ENCODE data around the gene TTC22.

The TTC22 gene

DNA sequence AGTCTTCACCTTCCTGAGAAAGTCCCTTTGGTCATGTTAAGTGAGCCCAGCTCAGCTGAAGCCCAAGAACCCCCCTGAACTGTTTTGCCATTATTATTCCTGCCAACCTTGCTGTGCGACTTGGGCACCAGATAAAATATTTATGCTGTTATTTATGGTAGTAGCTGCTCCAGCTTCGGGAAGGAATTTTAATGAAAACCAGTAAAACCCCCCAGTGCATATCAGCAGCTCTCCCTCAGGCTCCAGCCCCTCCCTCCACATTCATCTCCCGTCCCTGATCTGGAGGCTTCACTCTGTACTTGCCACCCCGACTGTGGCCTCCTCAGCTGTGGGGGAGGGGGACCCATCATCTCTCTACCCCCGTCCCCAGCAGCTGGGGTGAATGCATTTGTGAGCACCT, 12.7 kb downstream of the TTC22 start:
- TF ChIP-seq EZH2 (IDR thresholded peaks at IDR 0.05; ENCODE audit: borderline replicate concordance, low read depth, low read length, severe bottlenecking): no peak
- TF ChIP-seq, protein P1, sequence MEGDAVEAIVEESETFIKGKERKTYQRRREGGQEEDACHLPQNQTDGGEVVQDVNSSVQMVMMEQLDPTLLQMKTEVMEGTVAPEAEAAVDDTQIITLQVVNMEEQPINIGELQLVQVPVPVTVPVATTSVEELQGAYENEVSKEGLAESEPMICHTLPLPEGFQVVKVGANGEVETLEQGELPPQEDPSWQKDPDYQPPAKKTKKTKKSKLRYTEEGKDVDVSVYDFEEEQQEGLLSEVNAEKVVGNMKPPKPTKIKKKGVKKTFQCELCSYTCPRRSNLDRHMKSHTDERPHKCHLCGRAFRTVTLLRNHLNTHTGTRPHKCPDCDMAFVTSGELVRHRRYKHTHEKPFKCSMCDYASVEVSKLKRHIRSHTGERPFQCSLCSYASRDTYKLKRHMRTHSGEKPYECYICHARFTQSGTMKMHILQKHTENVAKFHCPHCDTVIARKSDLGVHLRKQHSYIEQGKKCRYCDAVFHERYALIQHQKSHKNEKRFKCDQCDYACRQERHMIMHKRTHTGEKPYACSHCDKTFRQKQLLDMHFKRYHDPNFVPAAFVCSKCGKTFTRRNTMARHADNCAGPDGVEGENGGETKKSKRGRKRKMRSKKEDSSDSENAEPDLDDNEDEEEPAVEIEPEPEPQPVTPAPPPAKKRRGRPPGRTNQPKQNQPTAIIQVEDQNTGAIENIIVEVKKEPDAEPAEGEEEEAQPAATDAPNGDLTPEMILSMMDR (IDR thresholded peaks at IDR 0.05; ENCODE audit: borderline replicate concordance, extremely low read depth, low read length, poor library complexity, severe bottlenecking): no peak
- Histone ChIP-seq H3K36me3 (ENCODE audit: insufficient read depth, low read length) (no peaks in the 10 kb centered on the region), H3K9ac (ENCODE audit: low read depth, low read length) (no peak overlapping the region), H4K20me1 (ENCODE audit: insufficient read depth, low read length) (no peaks in the 10 kb centered on the region), H3K27ac (ENCODE audit: low read length) (no peak overlapping the region), H2AFZ (ENCODE audit: low read depth, low read length) (no peak overlapping the region), H3K9me3 (ENCODE audit: insufficient read depth, low read length, severe bottlenecking) (peaks cover 2% of the 10 kb centered on the region), H3K4me1 (ENCODE audit: insufficient read depth, low read length) (no peaks in the 10 kb centered on the region), H3K27me3 (ENCODE audit: insufficient read depth, low read length, poor library complexity) (no peaks in the 10 kb centered on the region), H3K79me2 (ENCODE audit: insufficient read depth, low read length) (no peaks in the 10 kb centered on the region), H3K4me3 (ENCODE audit: low read depth in 1 of 2, low read length in 2 of 2) (no peak overlapping the region), H3K4me2 (ENCODE audit: insufficient read depth, low read length) (no peak overlapping the region)
- DNase-seq (no peak), ATAC-seq (ENCODE audit: insufficient read depth, low read depth) (no peak)

DNA sequence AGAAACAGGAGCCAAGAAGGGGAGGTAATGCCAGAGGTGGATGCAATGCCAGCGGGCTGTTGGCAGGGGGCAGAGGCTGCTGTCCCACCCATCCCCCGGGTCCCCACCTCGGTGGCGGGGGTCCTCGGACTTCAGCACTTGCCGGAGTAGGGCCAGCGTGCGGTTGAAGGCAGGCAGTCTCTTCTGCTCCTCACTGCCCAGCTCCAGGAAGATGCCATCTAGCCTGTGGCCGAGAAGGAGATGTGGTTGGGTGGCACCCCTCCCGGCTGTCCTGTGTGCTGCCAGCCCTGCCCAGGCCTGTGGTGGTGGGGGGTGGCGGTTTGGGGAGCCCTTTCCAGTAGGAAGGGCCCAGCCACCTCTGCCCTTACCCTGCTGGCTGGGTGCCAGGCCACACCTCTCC, 13.5 kb downstream of the TTC22 start:
- no peaks in the 10 kb centered on the region for H3K4me1 ChIP-seq (ENCODE audit: insufficient read depth, low read length)

DNA sequence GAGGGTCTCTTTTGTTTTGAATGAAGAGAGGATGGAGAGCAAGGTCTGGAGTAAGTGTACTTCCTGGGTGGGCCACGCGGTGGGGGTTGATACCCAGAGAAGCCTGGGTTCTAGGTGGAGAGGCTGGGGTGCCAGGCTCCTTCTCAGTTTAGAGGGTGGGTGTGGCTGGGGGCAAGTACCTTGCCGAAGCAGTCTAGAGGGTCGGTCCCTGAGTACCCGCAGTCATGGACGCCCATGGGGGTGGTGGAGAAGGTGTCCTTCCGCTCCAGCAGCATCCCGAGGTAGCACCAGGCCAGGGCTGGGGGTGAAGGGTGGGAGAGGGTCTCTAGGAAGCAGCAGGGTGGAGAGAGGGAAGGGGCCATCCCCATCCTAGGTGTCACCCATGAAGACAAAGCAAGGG, 14.3 kb downstream of the TTC22 start:
- no peaks in the 10 kb centered on the region for H4K20me1 ChIP-seq (ENCODE audit: insufficient read depth, low read length)

More for the DNA sequence above, 13.5 kb downstream of the TTC22 start:
- Histone ChIP-seq H3K79me2 (ENCODE audit: insufficient read depth, low read length) (no peaks in the 10 kb centered on the region), H3K27ac (ENCODE audit: low read length) (no peak overlapping the region), H3K4me2 (ENCODE audit: insufficient read depth, low read length) (no peak overlapping the region), H3K4me3 (ENCODE audit: low read depth in 1 of 2, low read length in 2 of 2) (no peak overlapping the region), H3K27me3 (ENCODE audit: insufficient read depth, low read length, poor library complexity) (no peaks in the 10 kb centered on the region), H2AFZ (ENCODE audit: low read depth, low read length) (no peak overlapping the region), H3K9me3 (ENCODE audit: insufficient read depth, low read length, severe bottlenecking) (peaks cover 2% of the 10 kb centered on the region), H3K9ac (ENCODE audit: low read depth, low read length) (no peak overlapping the region), H3K36me3 (ENCODE audit: insufficient read depth, low read length) (no peaks in the 10 kb centered on the region), H4K20me1 (ENCODE audit: insufficient read depth, low read length) (no peaks in the 10 kb centered on the region)
- ATAC-seq (ENCODE audit: insufficient read depth, low read depth) (no peak), DNase-seq (no peak)
- no peak for TF ChIP-seq EZH2 (IDR thresholded peaks at IDR 0.05; ENCODE audit: borderline replicate concordance, low read depth, low read length, severe bottlenecking)
- TF ChIP-seq, protein P1 (IDR thresholded peaks at IDR 0.05; ENCODE audit: borderline replicate concordance, extremely low read depth, low read length, poor library complexity, severe bottlenecking): no peak

More for the DNA sequence above, 14.3 kb downstream of the TTC22 start:
- Histone ChIP-seq H3K27ac (ENCODE audit: low read length) (no peak overlapping the region), H3K9me3 (ENCODE audit: insufficient read depth, low read length, severe bottlenecking) (peaks cover 1% of the 10 kb centered on the region), H3K36me3 (ENCODE audit: insufficient read depth, low read length) (no peaks in the 10 kb centered on the region), H3K9ac (ENCODE audit: low read depth, low read length) (no peak overlapping the region), H3K4me1 (ENCODE audit: insufficient read depth, low read length) (no peaks in the 10 kb centered on the region), H3K4me3 (ENCODE audit: low read depth in 1 of 2, low read length in 2 of 2) (no peak overlapping the region), H3K79me2 (ENCODE audit: insufficient read depth, low read length) (no peaks in the 10 kb centered on the region), H3K4me2 (ENCODE audit: insufficient read depth, low read length) (no peak overlapping the region), H3K27me3 (ENCODE audit: insufficient read depth, low read length, poor library complexity) (no peaks in the 10 kb centered on the region), H2AFZ (ENCODE audit: low read depth, low read length) (no peak overlapping the region)
- TF ChIP-seq EZH2 (IDR thresholded peaks at IDR 0.05; ENCODE audit: borderline replicate concordance, low read depth, low read length, severe bottlenecking): no peak
- TF ChIP-seq, protein P1 (IDR thresholded peaks at IDR 0.05; ENCODE audit: borderline replicate concordance, extremely low read depth, low read length, poor library complexity, severe bottlenecking): no peak
- ATAC-seq (ENCODE audit: insufficient read depth, low read depth): no peak
- DNase-seq: no peak
